HG02973 (cell line): ENCODE measurements around the gene MYO10.
"Not testable (repeated sequence)": the region's sequence is repeated elsewhere in the genome, so short reads cannot be mapped to it uniquely, and the experiment has no call there.

Source experiments
- ATAC-seq: cut with Tn5 transposase; IDR thresholded peaks from one replicate; pipeline ENCODE4 v1.9.1; 2021; ENCODE audit warnings: moderate library complexity; ENCODE audit not compliant: unreplicated experiment

The MYO10 gene

GRCh38 chr5:16865151-16865550 is 70.9 kb downstream of the MYO10 start:
- no peak for ATAC-seq

GRCh38 chr5:16864631-16865131 is 71.4 kb downstream of the MYO10 start:
- ATAC-seq = no peak

- no peak for ATAC-seq
Observed at GRCh38 chr5:16863469-16863946, 72.6 kb downstream of the MYO10 start.

GRCh38 chr5:16862777-16863176 is 73.3 kb downstream of the MYO10 start:
- ATAC-seq = no peak

- no peak for ATAC-seq
Observed at GRCh38 chr5:16859346-16859745, 76.7 kb downstream of the MYO10 start.

- no peak for ATAC-seq
Observed at GRCh38 chr5:16858151-16858550, 77.9 kb downstream of the MYO10 start.

GRCh38 chr5:16857635-16858034 is 78.5 kb downstream of the MYO10 start:
- no peak for ATAC-seq

GRCh38 chr5:16856531-16856930 is 79.6 kb downstream of the MYO10 start:
- ATAC-seq = no peak

- ATAC-seq = no peak
Observed at GRCh38 chr5:16855898-16856297, 80.2 kb downstream of the MYO10 start.

GRCh38 chr5:16855485-16855884 is 80.6 kb downstream of the MYO10 start:
- ATAC-seq = no peak

- no peak for ATAC-seq
Observed at GRCh38 chr5:16854351-16854750, 81.7 kb downstream of the MYO10 start.

GRCh38 chr5:16853518-16853917 is 82.6 kb downstream of the MYO10 start:
- no peak for ATAC-seq

- ATAC-seq = no peak
Observed at GRCh38 chr5:16852251-16853005, 83.7 kb downstream of the MYO10 start.

- no peak for ATAC-seq
Observed at GRCh38 chr5:16849775-16850174, 86.3 kb downstream of the MYO10 start.

- no peak for ATAC-seq
Observed at GRCh38 chr5:16849181-16849580, 86.9 kb downstream of the MYO10 start.

GRCh38 chr5:16844952-16845351 is 91.1 kb downstream of the MYO10 start:
- no peak for ATAC-seq

GRCh38 chr5:16842896-16843295 is 93.2 kb downstream of the MYO10 start:
- no peak for ATAC-seq

GRCh38 chr5:16841416-16841815 is 94.7 kb downstream of the MYO10 start:
- no peak for ATAC-seq

GRCh38 chr5:16837305-16837704 is 98.8 kb downstream of the MYO10 start:
- ATAC-seq = no peak

- ATAC-seq = no peak
Observed at GRCh38 chr5:16834029-16834428, 102.1 kb downstream of the MYO10 start.

GRCh38 chr5:16831326-16831725 is 104.8 kb downstream of the MYO10 start:
- not testable (repeated sequence) for ATAC-seq

GRCh38 chr5:16827755-16828154 is 108.3 kb downstream of the MYO10 start:
- no peak for ATAC-seq
